ENCODE measurements around the gene CA12. TPM values are rescaled to one million over a fixed set of nuclear protein-coding genes. Genes with fewer than 3 reads are reported as not detected.

The CA12 gene
- total RNA-seq, 4 donors from 2014 or later = 13.3 to 46.7 (median 17.5) TPM

DNA sequence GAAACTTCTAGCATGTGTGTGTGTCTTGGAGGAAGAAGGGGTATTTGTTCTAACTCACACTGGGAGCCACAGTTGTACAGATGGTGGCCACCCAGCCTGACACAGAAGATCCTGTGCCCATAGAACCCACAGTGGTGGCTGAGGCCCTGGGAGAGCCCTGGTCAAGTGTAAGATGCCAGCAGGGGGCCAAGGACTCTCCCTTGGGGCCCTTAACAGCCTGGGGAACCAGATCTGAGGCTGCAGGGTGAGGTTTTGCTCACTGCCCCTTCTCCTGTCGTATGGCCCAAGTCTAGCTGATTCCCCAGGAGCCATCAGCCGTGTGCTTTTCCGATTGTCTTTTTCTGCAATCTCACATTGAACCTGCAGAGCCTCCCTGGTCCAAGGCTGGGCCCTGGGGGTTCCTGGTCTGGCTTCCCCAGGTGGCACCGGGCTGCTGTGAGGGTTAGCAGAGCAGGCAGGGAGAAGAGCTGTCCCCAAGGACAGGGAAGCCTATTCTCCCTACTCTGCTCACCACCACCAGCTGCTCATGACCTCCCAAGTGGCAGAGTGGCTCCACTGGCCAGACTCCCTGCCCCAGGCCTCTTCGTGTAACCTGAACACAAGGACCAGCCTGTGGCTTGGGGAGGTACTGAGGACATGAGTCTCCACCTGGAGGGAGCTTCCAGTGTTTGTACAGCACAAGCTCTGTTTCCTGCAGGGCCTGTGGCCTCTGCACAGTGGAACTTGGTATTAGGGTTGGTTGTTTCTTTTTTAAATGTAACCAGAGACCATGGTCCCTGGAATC, 51.9 kb downstream of the CA12 start:
- Histone ChIP-seq H3K9me3 (no peaks in the 10 kb centered on the region), H3K27me3 (no peaks in the 10 kb centered on the region), H3K4me3 (no peak overlapping the region), H3K27ac (no peak overlapping the region), H3K4me1 (no peaks in the 10 kb centered on the region), H3K36me3 (no peaks in the 10 kb centered on the region)
- WGBS, 2 donors (ENCODE audit: low coverage in 1 of 2) = 100% methylated on average over 1 of the region's 5 CpGs; no CpG with 5 or more reads in 1 of the 2 donors
- ATAC-seq = no peak
- TF ChIP-seq POLR2A (IDR thresholded peaks at IDR 0.05) = no peak

GRCh38 chr15:63327648-63328421, 53.8 kb downstream of the CA12 start:
- no peaks in the 10 kb centered on the region for H3K4me1 ChIP-seq
- no peak overlapping the region for H3K27ac ChIP-seq
- no peaks in the 10 kb centered on the region for H3K36me3 ChIP-seq
- H3K9me3 ChIP-seq = no peaks in the 10 kb centered on the region
- H3K4me3 ChIP-seq = no peak overlapping the region
- H3K27me3 ChIP-seq = no peaks in the 10 kb centered on the region
- WGBS, 2 donors (ENCODE audit: low coverage in 1 of 2) = 94% methylated on average over 5 of the region's 12 CpGs; no CpG with 5 or more reads in 1 of the 2 donors
- no peak for ATAC-seq
- TF ChIP-seq EP300 (IDR thresholded peaks at IDR 0.05) (no peak), POLR2AphosphoS5 (IDR thresholded peaks at IDR 0.05) (no peak), CTCF (IDR thresholded peaks at IDR 0.05) (no peak), POLR2A (IDR thresholded peaks at IDR 0.05) (no peak)

DNA sequence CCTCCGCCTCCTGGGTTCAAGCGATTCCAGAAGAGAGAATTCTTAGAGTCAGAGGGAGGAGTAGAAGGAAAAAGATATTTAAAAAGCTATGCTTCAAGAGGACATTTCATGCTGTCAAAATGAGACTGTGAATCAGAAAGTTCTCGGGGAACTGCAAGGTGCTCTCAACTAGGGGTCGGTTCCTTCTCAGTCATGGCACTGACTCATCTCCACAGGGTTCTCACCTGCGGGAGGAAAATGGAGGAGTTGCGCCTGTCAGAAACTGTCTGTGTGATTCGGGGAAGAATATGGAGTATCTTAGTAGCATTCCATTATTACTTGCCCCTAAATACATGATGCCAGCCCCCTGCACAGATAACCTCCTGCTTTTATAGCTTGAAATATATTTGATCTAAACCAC, 56.9 kb downstream of the CA12 start:
- no peak for TF ChIP-seq POLR2A (IDR thresholded peaks at IDR 0.05)
- TF ChIP-seq POLR2AphosphoS5 (IDR thresholded peaks at IDR 0.05) = no peak
- no peak for ATAC-seq
- WGBS, 2 donors (ENCODE audit: low coverage in 1 of 2) = 88 to 94% methylated on average over 4 to 7 of the region's 7 CpGs

GRCh38 chr15:63323798-63324563, 57.7 kb downstream of the CA12 start:
- 38 to 54% methylated on average over 6 of the region's 9 CpGs for WGBS, 2 donors (ENCODE audit: low coverage in 1 of 2)

More for the DNA sequence above, 56.9 kb downstream of the CA12 start:
- peaks cover 0 to 4% (median 0%) of the 10 kb centered on the region in 3 donors for H3K4me1 ChIP-seq
- H3K4me3 ChIP-seq = no peak overlapping the region
- H3K36me3 ChIP-seq = no peaks in the 10 kb centered on the region
- H3K9me3 ChIP-seq = no peaks in the 10 kb centered on the region
- H3K27me3 ChIP-seq = no peaks in the 10 kb centered on the region
- no peak overlapping the region for H3K27ac ChIP-seq

DNA sequence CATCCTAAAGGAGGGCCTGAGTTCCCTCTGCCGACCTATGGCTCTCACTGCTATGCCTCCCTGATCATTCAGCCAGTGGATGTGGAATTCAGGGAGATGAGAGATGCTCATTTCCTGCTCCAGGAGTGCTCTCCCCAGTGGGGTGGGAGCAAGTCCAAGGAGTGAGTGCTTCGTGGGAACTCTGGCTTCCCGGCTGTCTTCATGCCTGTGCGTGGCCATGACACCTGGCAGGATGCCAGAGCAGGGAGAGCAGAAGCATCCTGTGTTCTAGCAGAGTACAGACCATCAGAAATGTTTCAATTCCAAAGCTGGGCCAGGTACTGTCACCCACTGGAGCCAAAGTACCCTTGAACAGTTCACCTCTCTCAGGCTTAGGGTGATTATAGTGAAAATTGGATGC, 59.1 kb downstream of the CA12 start:
- Histone ChIP-seq H3K9me3 (no peaks in the 10 kb centered on the region), H3K27ac (no peak overlapping the region), H3K27me3 (no peaks in the 10 kb centered on the region), H3K4me3 (no peak overlapping the region), H3K36me3 (no peaks in the 10 kb centered on the region), H3K4me1 (peaks cover 0 to 4% (median 0%) of the 10 kb centered on the region in 3 donors)
- no peak for ATAC-seq
- TF ChIP-seq EP300 (IDR thresholded peaks at IDR 0.05) (no peak), POLR2A (IDR thresholded peaks at IDR 0.05) (no peak), POLR2AphosphoS5 (IDR thresholded peaks at IDR 0.05) (no peak), CTCF (IDR thresholded peaks at IDR 0.05) (no peak)
- 80 to 90% methylated on average over 1 of the region's 4 CpGs for WGBS, 2 donors (ENCODE audit: low coverage in 1 of 2)

More at GRCh38 chr15:63323798-63324563, 57.7 kb downstream of the CA12 start:
- no peaks in the 10 kb centered on the region for H3K36me3 ChIP-seq
- H3K9me3 ChIP-seq = no peaks in the 10 kb centered on the region
- peaks cover 0 to 4% (median 0%) of the 10 kb centered on the region in 3 donors for H3K4me1 ChIP-seq
- no peaks in the 10 kb centered on the region for H3K27me3 ChIP-seq
- H3K27ac ChIP-seq = no peak overlapping the region
- ATAC-seq = no peak
- TF ChIP-seq POLR2A (IDR thresholded peaks at IDR 0.05) = no peak
- TF ChIP-seq CTCF (IDR thresholded peaks at IDR 0.05) = no peak
- TF ChIP-seq POLR2AphosphoS5 (IDR thresholded peaks at IDR 0.05) = no peak
- TF ChIP-seq EP300 (IDR thresholded peaks at IDR 0.05) = no peak
- no peak overlapping the region for H3K4me3 ChIP-seq
